Uterus (tissue), 4 donors: ENCODE data around the gene HEG1. TPM values are rescaled to one million over a fixed set of nuclear protein-coding genes. Genes with fewer than 3 reads are reported as not detected.
A peak's percentile ranks its signal among the peaks of the same experiment; 100 is the strongest.

Source experiments
- DNase-seq, 2 donors: peaks; one replicate each; pipeline ENCODE4 v3.0.0-alpha.2; 2019 to 2020
- H3K27ac ChIP-seq, 2 donors: fragments of 200-600 bp; sonication (generic); 1 replicate in 1 of 2; 2 replicates in 1 of 2; pipeline ENCODE4 v1.5.1; 2016 to 2018
- H3K27me3 ChIP-seq, 2 donors: fragments of 200-600 bp; sonication (generic); one replicate each; pipeline ENCODE4 v1.5.1; 2018 to 2019; ENCODE audit warnings: control low read depth in 1 of 2
- H3K36me3 ChIP-seq, 2 donors: fragments of 200-600 bp; sonication (generic); one replicate each; pipeline ENCODE4 v1.5.1; 2019; ENCODE audit warnings: control low read depth in 1 of 2
- H3K4me1 ChIP-seq, 2 donors: fragments of 200-600 bp; sonication (generic); one replicate each; pipeline ENCODE4 v1.5.1; 2018 to 2019; ENCODE audit warnings: control low read depth in 1 of 2
- H3K4me3 ChIP-seq, 2 donors: fragments of 200-600 bp; sonication (generic); 1 replicate in 1 of 2; 2 replicates in 1 of 2; pipeline ENCODE4 v1.5.1; 2018 to 2019; ENCODE audit warnings: mild to moderate bottlenecking in 1 of 2
- H3K9me3 ChIP-seq, 2 donors: fragments of 200-600 bp; sonication (generic); one replicate each; pipeline ENCODE4 v1.5.1; 2019; ENCODE audit warnings: control low read depth in 1 of 2
- CTCF ChIP-seq, 4 experiments: fragments of 200-600 bp in 2 of 4; fragments of 450-650 bp in 2 of 4; sonication (generic) in 2 of 4; IDR thresholded peaks; one replicate each; pipeline ENCODE4 v1.5.1; 2016 to 2019; ENCODE audit warnings: antibody characterized with exemption in 4 of 4, mild to moderate bottlenecking in 2 of 4, moderate library complexity in 1 of 4
- POLR2A ChIP-seq, 2 donors: fragments of 450-650 bp; IDR thresholded peaks; one replicate each; pipeline ENCODE4 v1.6.1; 2016; ENCODE audit warnings: antibody characterized with exemption in 2 of 2, mild to moderate bottlenecking in 1 of 2, moderate library complexity in 1 of 2
- intact Hi-C: fragments of 100-400 bp; cut with DNase I; formaldehyde crosslinking; loops from one replicate; pipeline ENCODE4 v1.15.1; 2023; ENCODE audit warnings: low total_unique reads
- total RNA-seq, 4 donors: library from RNA; depleted of rRNA in 3 of 4; stranded (reverse); fragments of >200 nt in 3 of 4; gene quantifications; one replicate each; pipeline versions ENCODE4 v1.1.0 to v1.2.4, GENCODE V29; 2014 to 2023
- donor health status: DM: yes; HTN: yes; CAD: no.

Gene HEG1
- total RNA-seq, 4 donors from 2014 or later = 64.8 to 97.0 (median 71.7) TPM

- no peaks in the 10 kb centered on the region for H3K9me3 ChIP-seq
- H3K27me3 ChIP-seq = no peaks in the 10 kb centered on the region
- no peak overlapping the region for H3K4me3 ChIP-seq
- no peaks in the 10 kb centered on the region for H3K36me3 ChIP-seq
- no peak for DNase-seq
- H3K4me1 ChIP-seq = no peaks in the 10 kb centered on the region
- TF ChIP-seq POLR2A (IDR thresholded peaks at IDR 0.05) (no peak), CTCF (IDR thresholded peaks at IDR 0.05) (no peak)
- intact Hi-C loops = no loop called here
- H3K27ac ChIP-seq = peak overlapping the region in 1 of 2 donors; percentile 10
Observed at GRCh38 chr3:125023833-125024555, 31.8 kb downstream of the HEG1 start.

GRCh38 chr3:125022206-125022605 lies 33.6 kb downstream of the HEG1 start:
- no peaks in the 10 kb centered on the region for H3K27me3 ChIP-seq
- H3K4me3 ChIP-seq = no peak overlapping the region
- no peaks in the 10 kb centered on the region for H3K9me3 ChIP-seq
- DNase-seq = no peak
- H3K27ac ChIP-seq = no peak overlapping the region
- no peaks in the 10 kb centered on the region for H3K36me3 ChIP-seq
- H3K4me1 ChIP-seq = no peaks in the 10 kb centered on the region
- intact Hi-C loops = no loop called here
- TF ChIP-seq POLR2A (IDR thresholded peaks at IDR 0.05) = no peak
- TF ChIP-seq CTCF (IDR thresholded peaks at IDR 0.05) = no peak

GRCh38 chr3:125019271-125019670 lies 36.5 kb downstream of the HEG1 start:
- intact Hi-C loops = no loop called here
- Histone ChIP-seq H3K4me1 (no peaks in the 10 kb centered on the region), H3K4me3 (no peak overlapping the region), H3K9me3 (no peaks in the 10 kb centered on the region), H3K27me3 (no peaks in the 10 kb centered on the region), H3K36me3 (no peaks in the 10 kb centered on the region), H3K27ac (no peak overlapping the region)
- no peak for TF ChIP-seq POLR2A (IDR thresholded peaks at IDR 0.05)
- no peak for TF ChIP-seq CTCF (IDR thresholded peaks at IDR 0.05)
- no peak for DNase-seq

DNA sequence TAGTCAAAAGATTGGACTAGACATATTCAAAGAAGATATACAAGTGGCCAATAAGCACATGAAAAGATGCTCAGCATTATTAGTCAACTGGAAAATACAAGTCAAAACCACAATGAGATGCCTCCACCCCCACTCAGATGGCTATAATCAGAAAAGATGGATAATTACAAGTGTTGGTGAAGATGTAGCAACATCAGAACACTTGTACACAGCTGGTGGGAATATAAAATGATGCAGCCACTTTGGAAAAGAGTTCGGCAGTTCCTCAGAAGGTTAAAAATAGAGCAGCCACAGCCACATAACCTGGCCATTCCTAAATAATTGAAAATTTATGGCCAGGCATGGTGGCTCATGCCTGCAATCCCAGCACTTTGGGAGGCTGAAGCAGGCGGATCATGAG lies 38.4 kb downstream of the HEG1 start:
- intact Hi-C loops = no loop called here
- Histone ChIP-seq H3K27ac (no peak overlapping the region), H3K27me3 (no peaks in the 10 kb centered on the region), H3K9me3 (no peaks in the 10 kb centered on the region), H3K4me1 (no peaks in the 10 kb centered on the region), H3K4me3 (no peak overlapping the region), H3K36me3 (no peaks in the 10 kb centered on the region)
- no peak for DNase-seq
- TF ChIP-seq CTCF (IDR thresholded peaks at IDR 0.05) = no peak
- no peak for TF ChIP-seq POLR2A (IDR thresholded peaks at IDR 0.05)

GRCh38 chr3:125014570-125015179 lies 41.1 kb downstream of the HEG1 start:
- TF ChIP-seq CTCF (IDR thresholded peaks at IDR 0.05) (no peak), POLR2A (IDR thresholded peaks at IDR 0.05) (no peak)
- Histone ChIP-seq H3K27me3 (no peaks in the 10 kb centered on the region), H3K4me1 (no peaks in the 10 kb centered on the region), H3K9me3 (no peaks in the 10 kb centered on the region), H3K4me3 (no peak overlapping the region), H3K36me3 (no peaks in the 10 kb centered on the region), H3K27ac (no peak overlapping the region)
- no peak for DNase-seq
- intact Hi-C loops = no loop called here
